Measurements from ENCODE around the gene VCL. TPM values are rescaled to one million over a fixed set of nuclear protein-coding genes. Genes with fewer than 3 reads are reported as not detected.

The VCL gene
- total RNA-seq, 2 experiments from 2014 or later = 20.7 to 22.7 TPM

- Mint-ChIP-seq H3K27me3 (no peaks in the 10 kb centered on the region), H3K4me3 (no peak overlapping the region), H3K9me3 (ENCODE audit: low read depth) (no peaks in the 10 kb centered on the region), H3K36me3 (ENCODE audit: low read depth) (peaks cover 9% of the 10 kb centered on the region), H3K27ac (no peak overlapping the region), H3K4me1 (peaks cover 7% of the 10 kb centered on the region)
- POLR2A ChIA-PET = no interaction called here
- DNase-seq = no peak
- no peak for ATAC-seq
- CTCF ChIA-PET = interaction anchor here (0.7 kb wide), 1 partner anchor 166 kb away, joined by 3 read pairs; no protein-coding TSS in a partner anchor
- intact Hi-C loops (cut with DNase I, micrococcal nuclease) = no loop called here
These were observed 88.4 kb downstream of the VCL start for GRCh38 chr10:74086317-74086716.

DNA sequence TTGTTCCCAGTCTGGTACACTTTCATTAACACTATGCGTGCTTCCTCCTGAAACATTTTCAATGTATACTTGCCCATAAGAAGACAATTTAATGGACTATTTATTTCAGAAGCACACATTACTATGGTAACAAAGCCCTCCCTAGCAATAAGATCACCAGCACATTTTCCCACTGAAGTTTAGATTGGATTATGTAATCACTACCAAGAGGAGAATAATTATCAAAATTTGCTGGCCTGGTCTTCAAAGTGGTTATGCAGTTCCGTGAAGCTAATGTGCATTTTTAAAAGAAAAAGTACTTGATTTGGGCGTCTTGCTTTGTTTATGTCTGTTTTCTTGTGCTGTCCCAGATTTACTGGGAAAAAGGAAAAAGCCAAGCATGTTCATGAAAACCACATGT lies 90.8 kb downstream of the VCL start:
- CTCF ChIA-PET = interaction anchor here (1.0 to 1.4 kb wide), 3 partner anchors 10 to 202 kb away, joined by 3 to 4 read pairs (median 3); no protein-coding TSS in a partner anchor
- no peaks in the 10 kb centered on the region for H3K9me3 Mint-ChIP-seq (ENCODE audit: low read depth)
- ATAC-seq (no peak), DNase-seq (no peak)
- H3K4me3 Mint-ChIP-seq = no peak overlapping the region
- H3K27me3 Mint-ChIP-seq = no peaks in the 10 kb centered on the region
- POLR2A ChIA-PET = interaction anchor here (0.6 kb wide), 1 partner anchor 52 kb away, joined by 5 read pairs; no protein-coding TSS in a partner anchor
- peaks cover 4% of the 10 kb centered on the region for H3K36me3 Mint-ChIP-seq (ENCODE audit: low read depth)
- peaks cover 6% of the 10 kb centered on the region for H3K4me1 Mint-ChIP-seq
- intact Hi-C loops (cut with DNase I, micrococcal nuclease) = no loop called here
- no peak overlapping the region for H3K27ac Mint-ChIP-seq

DNA sequence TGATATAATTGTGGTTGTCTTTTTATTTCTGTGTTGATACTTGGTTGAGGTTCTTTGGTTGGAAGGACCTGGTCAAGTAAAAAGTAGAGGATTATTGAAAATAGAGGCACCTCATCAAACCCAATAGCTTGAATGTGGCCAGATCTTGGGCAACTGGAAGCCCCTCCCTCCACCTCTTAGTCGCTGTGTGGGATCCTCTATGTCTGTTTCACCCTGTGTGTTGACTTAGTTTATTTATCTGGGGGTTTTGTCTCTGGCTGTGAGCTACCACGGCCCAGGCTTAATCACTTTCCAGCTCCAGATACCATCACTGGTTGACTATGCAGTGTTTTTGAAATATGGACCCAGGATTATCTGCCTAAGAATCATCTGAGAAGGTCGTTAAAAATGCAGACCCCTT lies 94.5 kb downstream of the VCL start:
- no peak overlapping the region for H3K4me3 Mint-ChIP-seq
- intact Hi-C loops (cut with DNase I, micrococcal nuclease) = no loop called here
- no peaks in the 10 kb centered on the region for H3K9me3 Mint-ChIP-seq (ENCODE audit: low read depth)
- H3K36me3 Mint-ChIP-seq (ENCODE audit: low read depth) = peaks cover 4% of the 10 kb centered on the region
- H3K4me1 Mint-ChIP-seq = no peaks in the 10 kb centered on the region
- CTCF ChIA-PET = interaction anchor here (0.9 to 3.2 kb wide), 5 partner anchors 11 to 152 kb away, joined by 3 to 19 read pairs (median 5); no protein-coding TSS in a partner anchor
- POLR2A ChIA-PET = no interaction called here
- no peaks in the 10 kb centered on the region for H3K27me3 Mint-ChIP-seq
- no peak for ATAC-seq
- H3K27ac Mint-ChIP-seq = no peak overlapping the region
- DNase-seq = no peak

GRCh38 chr10:74093530-74094164 lies 95.7 kb downstream of the VCL start:
- Mint-ChIP-seq H3K36me3 (ENCODE audit: low read depth) (peaks cover 8% of the 10 kb centered on the region), H3K9me3 (ENCODE audit: low read depth) (no peaks in the 10 kb centered on the region), H3K27ac (no peak overlapping the region), H3K4me1 (no peaks in the 10 kb centered on the region), H3K4me3 (no peak overlapping the region), H3K27me3 (no peaks in the 10 kb centered on the region)
- ATAC-seq = no peak
- DNase-seq = no peak
- intact Hi-C loops (cut with DNase I, micrococcal nuclease) = no loop called here
- ChIA-PET CTCF (interaction anchor here (1.1 to 1.7 kb wide), 6 partner anchors 10 to 213 kb away, joined by 3 to 5 read pairs (median 4); no protein-coding TSS in a partner anchor), POLR2A (no interaction called here)

DNA sequence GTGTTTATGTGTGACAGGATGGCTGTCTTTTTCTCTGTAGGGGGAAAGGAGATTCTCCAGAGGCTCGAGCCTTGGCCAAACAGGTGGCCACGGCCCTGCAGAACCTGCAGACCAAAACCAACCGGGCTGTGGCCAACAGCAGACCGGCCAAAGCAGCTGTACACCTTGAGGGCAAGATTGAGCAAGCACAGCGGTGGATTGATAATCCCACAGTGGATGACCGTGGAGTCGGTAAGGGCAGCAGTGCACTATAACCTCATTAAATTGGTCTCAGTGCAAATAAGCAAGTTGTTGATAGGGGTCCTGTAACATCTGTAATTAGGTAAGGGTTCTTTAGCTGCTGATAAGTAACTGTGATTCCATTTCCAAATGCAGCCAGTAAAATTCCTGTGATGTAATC lies 96.3 kb downstream of the VCL start:
- intact Hi-C loops (cut with DNase I, micrococcal nuclease) = no loop called here
- H3K36me3 Mint-ChIP-seq (ENCODE audit: low read depth) = peaks cover 8% of the 10 kb centered on the region
- no peaks in the 10 kb centered on the region for H3K27me3 Mint-ChIP-seq

DNA sequence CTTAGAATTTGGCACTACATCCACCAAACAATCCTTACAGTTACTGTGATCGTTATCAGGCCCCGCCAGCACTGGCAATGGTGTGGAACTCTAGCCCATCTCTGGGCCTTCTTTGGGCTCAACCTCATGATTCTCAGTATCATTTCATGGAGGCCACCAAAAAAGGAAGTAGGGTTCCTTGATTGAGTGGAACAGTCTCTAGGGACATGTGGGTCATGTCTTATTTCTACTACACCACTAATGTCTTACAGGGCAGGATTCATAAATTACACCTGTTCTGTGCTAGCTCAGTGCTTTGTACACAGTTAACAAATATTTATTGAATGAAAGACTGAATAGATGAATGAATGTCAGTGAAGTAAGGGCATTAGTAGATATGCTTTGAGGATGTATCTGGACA lies 98.9 kb downstream of the VCL start:
- Mint-ChIP-seq H3K27me3 (no peaks in the 10 kb centered on the region), H3K9me3 (ENCODE audit: low read depth) (no peaks in the 10 kb centered on the region), H3K27ac (no peak overlapping the region), H3K4me3 (no peak overlapping the region), H3K36me3 (ENCODE audit: low read depth) (peaks cover 8% of the 10 kb centered on the region), H3K4me1 (no peaks in the 10 kb centered on the region)
- POLR2A ChIA-PET = no interaction called here
- DNase-seq (no peak), ATAC-seq (no peak)
- CTCF ChIA-PET = interaction anchor here (0.6 to 1.4 kb wide), 8 partner anchors 17 to 777 kb away, joined by 3 to 5 read pairs (median 3); no protein-coding TSS in a partner anchor
- intact Hi-C loops (cut with DNase I, micrococcal nuclease) = no loop called here

More for the DNA sequence above, 96.3 kb downstream of the VCL start:
- no peak for DNase-seq
- ChIA-PET POLR2A (no interaction called here), CTCF (interaction anchor here (0.6 to 1.7 kb wide), 6 partner anchors 9 to 705 kb away, joined by 3 to 5 read pairs (median 4); no protein-coding TSS in a partner anchor)
- no peaks in the 10 kb centered on the region for H3K4me1 Mint-ChIP-seq
- no peak for ATAC-seq
- H3K4me3 Mint-ChIP-seq = no peak overlapping the region
- no peaks in the 10 kb centered on the region for H3K9me3 Mint-ChIP-seq (ENCODE audit: low read depth)
- H3K27ac Mint-ChIP-seq = no peak overlapping the region

DNA sequence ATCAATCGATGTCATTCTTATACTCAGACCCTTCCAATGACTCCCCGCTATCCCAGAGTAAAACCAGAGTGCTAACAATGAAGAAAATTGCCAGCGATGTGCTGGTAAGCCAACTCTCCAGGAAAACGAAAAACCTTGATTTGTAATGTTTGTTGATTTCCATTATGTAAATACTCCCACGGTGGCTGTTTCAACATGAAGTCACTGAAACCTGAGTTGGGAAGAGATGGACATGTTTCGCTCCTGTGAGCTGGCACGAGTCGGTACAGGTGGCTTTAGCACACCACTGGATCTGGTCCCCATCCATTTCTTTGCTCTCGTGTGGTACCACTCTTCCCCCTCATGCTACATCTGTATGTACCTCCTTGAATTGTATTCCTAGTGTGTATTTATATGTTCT lies 99.9 kb downstream of the VCL start:
- ATAC-seq = no peak
- DNase-seq = no peak
- CTCF ChIA-PET = interaction anchor here (0.6 to 1.8 kb wide), 4 partner anchors 9 to 157 kb away, joined by 3 to 7 read pairs (median 4); no protein-coding TSS in a partner anchor
- intact Hi-C loops (cut with DNase I, micrococcal nuclease) = no loop called here
- POLR2A ChIA-PET = no interaction called here
- Mint-ChIP-seq H3K27ac (no peak overlapping the region), H3K9me3 (ENCODE audit: low read depth) (no peaks in the 10 kb centered on the region), H3K36me3 (ENCODE audit: low read depth) (peaks cover 7% of the 10 kb centered on the region), H3K4me3 (no peak overlapping the region), H3K4me1 (no peaks in the 10 kb centered on the region), H3K27me3 (no peaks in the 10 kb centered on the region)

GRCh38 chr10:74099420-74099819 lies 101.5 kb downstream of the VCL start:
- H3K27me3 Mint-ChIP-seq = no peaks in the 10 kb centered on the region
- no peak for DNase-seq
- H3K27ac Mint-ChIP-seq = peak overlapping the region; percentile 2
- no peak for ATAC-seq
- H3K9me3 Mint-ChIP-seq (ENCODE audit: low read depth) = no peaks in the 10 kb centered on the region
- H3K4me3 Mint-ChIP-seq = no peak overlapping the region
- H3K36me3 Mint-ChIP-seq (ENCODE audit: low read depth) = peaks cover 13% of the 10 kb centered on the region
- intact Hi-C loops (cut with DNase I, micrococcal nuclease) = no loop called here
- H3K4me1 Mint-ChIP-seq = no peaks in the 10 kb centered on the region
- CTCF ChIA-PET = interaction anchor here (0.5 to 1.8 kb wide), 7 partner anchors 17 to 217 kb away, joined by 3 to 7 read pairs (median 3); no protein-coding TSS in a partner anchor
- POLR2A ChIA-PET = interaction anchor here (0.6 kb wide), 1 partner anchor 12 kb away, joined by 6 read pairs; no protein-coding TSS in a partner anchor

DNA sequence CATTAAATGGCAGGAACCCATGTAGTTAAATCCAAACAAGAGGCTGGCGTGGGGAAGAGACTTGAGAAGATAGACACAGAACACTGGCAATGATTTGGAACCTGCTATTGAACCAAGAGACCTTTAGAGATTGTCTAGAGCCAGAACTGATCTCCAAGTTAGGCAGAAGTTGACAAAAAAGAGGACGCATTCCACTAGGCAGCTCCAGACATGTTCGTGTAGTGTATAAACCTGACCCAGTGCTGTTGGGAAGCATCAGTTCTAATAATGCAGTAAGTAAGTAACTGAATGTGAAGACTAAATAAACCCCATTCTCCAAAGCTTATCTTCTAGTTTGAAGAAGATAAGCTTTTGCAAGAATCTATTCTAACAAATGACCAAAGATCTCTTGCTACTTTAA lies 101.9 kb downstream of the VCL start:
- no peak for DNase-seq
- ChIA-PET POLR2A (interaction anchor here (0.6 kb wide), 1 partner anchor 13 kb away, joined by 6 read pairs; no protein-coding TSS in a partner anchor), CTCF (interaction anchor here (1.0 to 1.8 kb wide), 5 partner anchors 9 to 217 kb away, joined by 3 to 6 read pairs (median 4); no protein-coding TSS in a partner anchor)
- peak overlapping the region; percentile 2 for H3K27ac Mint-ChIP-seq
- H3K36me3 Mint-ChIP-seq (ENCODE audit: low read depth) = peaks cover 16% of the 10 kb centered on the region
- intact Hi-C loops (cut with DNase I, micrococcal nuclease) = no loop called here
- H3K4me1 Mint-ChIP-seq = no peaks in the 10 kb centered on the region
- H3K4me3 Mint-ChIP-seq = no peak overlapping the region
- H3K9me3 Mint-ChIP-seq (ENCODE audit: low read depth) = no peaks in the 10 kb centered on the region
- no peak for ATAC-seq
- no peaks in the 10 kb centered on the region for H3K27me3 Mint-ChIP-seq

- Mint-ChIP-seq H3K36me3 (ENCODE audit: low read depth) (peaks cover 33% of the 10 kb centered on the region), H3K9me3 (ENCODE audit: low read depth) (no peaks in the 10 kb centered on the region), H3K27me3 (no peaks in the 10 kb centered on the region), H3K4me3 (no peak overlapping the region), H3K27ac (peak overlapping the region; percentile 34), H3K4me1 (no peaks in the 10 kb centered on the region)
- intact Hi-C loops (cut with DNase I, micrococcal nuclease) = loop anchor here (1.0 kb wide), 1 partner anchor 217 kb away; no protein-coding TSS in a partner anchor
- peak; percentile 42 for ATAC-seq
- CTCF ChIA-PET = interaction anchor here (0.8 to 1.7 kb wide), 7 partner anchors 8 to 218 kb away, joined by 3 to 5 read pairs (median 4); no protein-coding TSS in a partner anchor
- POLR2A ChIA-PET = no interaction called here
- no peak for DNase-seq
These were observed 105.8 kb downstream of the VCL start for GRCh38 chr10:74103560-74104258.

DNA sequence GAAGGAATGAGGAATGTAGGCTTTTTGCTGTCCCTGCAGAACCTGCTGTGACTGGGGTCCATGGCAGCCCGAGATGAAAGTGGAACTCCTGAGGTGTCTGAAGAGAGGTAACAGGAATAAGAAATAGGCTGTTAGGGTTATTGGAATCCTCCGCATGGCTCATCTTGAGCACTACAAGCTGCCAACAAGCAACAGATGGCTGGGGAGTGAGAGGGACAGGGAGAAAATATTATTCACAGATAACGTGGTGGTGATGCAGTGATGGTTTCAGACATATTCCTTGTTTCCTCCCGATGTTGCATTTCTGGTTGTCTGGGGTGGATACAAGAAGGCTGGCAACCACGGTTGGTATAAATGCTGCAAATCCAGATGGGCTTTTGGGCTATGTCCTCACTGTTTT lies 106.6 kb downstream of the VCL start:
- Mint-ChIP-seq H3K9me3 (ENCODE audit: low read depth) (no peaks in the 10 kb centered on the region), H3K4me3 (no peak overlapping the region), H3K4me1 (no peaks in the 10 kb centered on the region), H3K27ac (no peak overlapping the region), H3K27me3 (no peaks in the 10 kb centered on the region), H3K36me3 (ENCODE audit: low read depth) (peaks cover 35% of the 10 kb centered on the region)
- intact Hi-C loops (cut with DNase I, micrococcal nuclease) = no loop called here
- DNase-seq (no peak), ATAC-seq (no peak)
- ChIA-PET POLR2A (no interaction called here), CTCF (interaction anchor here (1.1 to 1.5 kb wide), 2 partner anchors 13 to 218 kb away, joined by 4 to 5 read pairs; no protein-coding TSS in a partner anchor)

Data from activated CD4-positive, alpha-beta T cell treated with anti-CD3 and anti-CD28 coated beads for 36 hours (primary cell).